Kidney (tissue), 14 donors: ENCODE results near the gene PRPSAP1. TPM values are rescaled to one million over a fixed set of nuclear protein-coding genes. Genes with fewer than 3 reads are reported as not detected.

Source experiments
- DNase-seq, 5 donors: peaks; one replicate each; pipeline ENCODE4 v3.0.0-alpha.2; 2013 to 2020
- FAIRE-seq: peaks from 2 replicates; lab custom pipeline; 2012; peaks lifted over from hg19 to GRCh38; lab: Jason Lieb, UNC
- H3K27ac ChIP-seq, 2 donors: one replicate each; pipeline ENCODE4 v1.7.0; 2013; ENCODE audit warnings: low read depth in 2 of 2, low read length in 2 of 2, inconsistent platforms in 1 of 2
- H3K27me3 ChIP-seq: one replicate; pipeline ENCODE4 v1.7.1; 2013; ENCODE audit warnings: low read length, inconsistent platforms; ENCODE audit not compliant: control insufficient read depth, insufficient read depth
- H3K36me3 ChIP-seq, 3 donors: one replicate each; pipeline versions ENCODE4 v1.7.0 to v1.7.1; 2013; ENCODE audit warnings: low read length in 3 of 3, control low read depth in 1 of 3, inconsistent platforms in 1 of 3; ENCODE audit not compliant: insufficient read depth in 3 of 3, control insufficient read depth in 2 of 3
- H3K4me1 ChIP-seq, 3 donors: one replicate each; pipeline versions ENCODE4 v1.7.0 to v1.7.1; 2013; ENCODE audit warnings: low read length in 3 of 3, inconsistent platforms in 1 of 3, low read depth in 1 of 3; ENCODE audit not compliant: control insufficient read depth in 2 of 3, insufficient read depth in 2 of 3
- H3K4me3 ChIP-seq, 3 donors: one replicate each; pipeline versions ENCODE4 v1.7.0 to v1.8.1; 2013; ENCODE audit warnings: low read length in 3 of 3, control low read depth in 1 of 3, inconsistent platforms in 1 of 3
- H3K9ac ChIP-seq, 3 donors: one replicate each; pipeline versions ENCODE4 v1.7.0 to v1.7.1; 2013; ENCODE audit warnings: low read length in 3 of 3, control low read depth in 1 of 3, inconsistent platforms in 1 of 3
- H3K9me3 ChIP-seq, 3 donors: one replicate each; pipeline versions ENCODE4 v1.7.0 to v1.7.1; 2013; ENCODE audit warnings: low read length in 3 of 3, control low read depth in 1 of 3, inconsistent platforms in 1 of 3; ENCODE audit not compliant: control insufficient read depth in 2 of 3, insufficient read depth in 1 of 3
- intact Hi-C: fragments of 100-400 bp; cut with DNase I; formaldehyde crosslinking; loops from one replicate; pipeline ENCODE4 v1.11.1; 2022
- polyA plus RNA-seq: library from polyadenylated mRNA; stranded (reverse); fragments of 350-450 nt; fragmentation: Illumina TruSeq; extraction: RNeasy Lipid Tissue Mini Kit (QIAGEN cat#74804); gene quantifications from one replicate; pipeline ENCODE4 v1.2.3, GENCODE V29; 2014; ENCODE audit warnings: low read depth, low replicate concordance; ENCODE audit not compliant: insufficient read depth
- total RNA-seq: library from RNA; stranded (reverse); fragmentation: NEBNext Ultra II Directional; extraction: Animal tissue kit (Norgen Biotek cat#: 25700); gene quantifications from one replicate; pipeline ENCODE4 v1.2.1, GENCODE V29; 2021
- TF ChIP-seq, protein P1 (sequence below): IDR thresholded peaks from 3 replicates; pipeline ENCODE4 v1.5.1; 2012; ENCODE audit warnings: mild to moderate bottlenecking, moderate library complexity, borderline replicate concordance; ENCODE audit not compliant: insufficient read depth; ENCODE audit errors: extremely low read depth
- donor health status: control.
- donor health status: control.
- donor health status: control.
- donor health status: control.
- donor health status: control.
- donor health status: DM: yes; HTN: yes; CAD: no.
- donor health status: Normal renal cell carcinoma (clear cell type).

The PRPSAP1 gene
- total and polyA plus RNA-seq, 2 donors from 2014 or later = 37.6 to 39.9 TPM

DNA sequence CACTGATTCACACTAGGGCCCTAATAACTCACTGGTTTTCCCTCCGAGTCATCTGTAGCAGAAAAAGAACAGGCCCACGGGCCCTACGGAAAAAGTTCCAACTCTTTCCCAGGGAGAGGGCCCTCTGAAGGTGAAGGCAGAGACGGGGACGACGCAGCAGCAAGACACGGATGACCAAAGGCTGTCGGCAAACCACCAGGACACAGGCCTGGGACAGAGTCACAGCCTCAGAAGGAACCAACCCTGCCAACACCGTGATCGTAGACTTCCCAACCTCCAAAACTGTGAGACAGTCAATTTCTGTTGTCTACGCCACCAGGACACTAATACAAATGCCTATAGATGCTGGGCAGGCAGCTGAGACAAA is 25.5 kb upstream of the PRPSAP1 start:
- no peak overlapping the region for H3K4me3 ChIP-seq
- no peak for FAIRE-seq
- H3K4me1 ChIP-seq = peaks cover 0 to 11% (median 0%) of the 10 kb centered on the region in 3 donors
- DNase-seq = no peak
- H3K27ac ChIP-seq = no peak overlapping the region
- TF ChIP-seq, protein P1, sequence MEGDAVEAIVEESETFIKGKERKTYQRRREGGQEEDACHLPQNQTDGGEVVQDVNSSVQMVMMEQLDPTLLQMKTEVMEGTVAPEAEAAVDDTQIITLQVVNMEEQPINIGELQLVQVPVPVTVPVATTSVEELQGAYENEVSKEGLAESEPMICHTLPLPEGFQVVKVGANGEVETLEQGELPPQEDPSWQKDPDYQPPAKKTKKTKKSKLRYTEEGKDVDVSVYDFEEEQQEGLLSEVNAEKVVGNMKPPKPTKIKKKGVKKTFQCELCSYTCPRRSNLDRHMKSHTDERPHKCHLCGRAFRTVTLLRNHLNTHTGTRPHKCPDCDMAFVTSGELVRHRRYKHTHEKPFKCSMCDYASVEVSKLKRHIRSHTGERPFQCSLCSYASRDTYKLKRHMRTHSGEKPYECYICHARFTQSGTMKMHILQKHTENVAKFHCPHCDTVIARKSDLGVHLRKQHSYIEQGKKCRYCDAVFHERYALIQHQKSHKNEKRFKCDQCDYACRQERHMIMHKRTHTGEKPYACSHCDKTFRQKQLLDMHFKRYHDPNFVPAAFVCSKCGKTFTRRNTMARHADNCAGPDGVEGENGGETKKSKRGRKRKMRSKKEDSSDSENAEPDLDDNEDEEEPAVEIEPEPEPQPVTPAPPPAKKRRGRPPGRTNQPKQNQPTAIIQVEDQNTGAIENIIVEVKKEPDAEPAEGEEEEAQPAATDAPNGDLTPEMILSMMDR = no peak
- intact Hi-C loops = no loop called here
- H3K36me3 ChIP-seq = no peaks in the 10 kb centered on the region
- no peaks in the 10 kb centered on the region for H3K27me3 ChIP-seq
- H3K9ac ChIP-seq = no peak overlapping the region
- H3K9me3 ChIP-seq = no peaks in the 10 kb centered on the region

DNA sequence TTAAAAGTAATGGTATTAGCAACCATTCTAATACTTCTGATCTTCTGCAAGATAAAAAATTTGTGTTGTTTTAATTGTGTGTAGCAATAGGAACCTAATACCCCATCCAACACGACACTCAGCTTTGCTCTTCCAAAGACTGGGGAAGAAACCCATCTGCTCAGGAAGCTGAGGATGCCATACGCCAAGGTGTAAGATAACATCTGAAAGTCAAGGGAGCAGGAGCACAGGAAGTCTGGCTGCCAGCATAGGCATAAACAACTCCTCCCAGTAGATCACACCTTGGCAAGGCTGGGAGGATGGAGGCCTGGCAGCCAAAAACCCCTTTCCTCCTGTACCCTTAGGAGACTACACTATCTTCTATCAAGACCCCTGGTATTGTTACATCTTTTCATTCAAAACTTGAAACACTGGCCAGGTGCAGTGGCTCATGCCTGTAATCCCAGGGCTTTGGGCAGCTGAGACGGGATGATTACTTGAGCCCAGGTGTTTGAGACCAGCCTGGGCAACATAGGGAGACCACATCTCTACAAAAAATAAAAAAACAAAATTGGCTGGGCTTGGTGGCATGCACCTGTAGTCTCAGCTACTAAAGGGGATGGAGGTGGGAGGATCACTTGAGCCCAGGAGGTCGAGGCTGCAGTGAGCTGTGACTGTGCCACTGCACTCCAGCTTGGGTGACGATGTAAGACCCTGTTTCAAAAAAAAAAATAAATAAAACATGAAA is 25.0 kb upstream of the PRPSAP1 start:
- DNase-seq (no peak), FAIRE-seq (no peak)
- TF ChIP-seq, protein P1 = no peak
- H3K36me3 ChIP-seq = no peaks in the 10 kb centered on the region
- no peaks in the 10 kb centered on the region for H3K9me3 ChIP-seq
- no peaks in the 10 kb centered on the region for H3K27me3 ChIP-seq
- H3K27ac ChIP-seq = no peak overlapping the region
- H3K9ac ChIP-seq = no peak overlapping the region
- H3K4me1 ChIP-seq = peaks cover 0 to 11% (median 0%) of the 10 kb centered on the region in 3 donors
- intact Hi-C loops = no loop called here
- no peak overlapping the region for H3K4me3 ChIP-seq

DNA sequence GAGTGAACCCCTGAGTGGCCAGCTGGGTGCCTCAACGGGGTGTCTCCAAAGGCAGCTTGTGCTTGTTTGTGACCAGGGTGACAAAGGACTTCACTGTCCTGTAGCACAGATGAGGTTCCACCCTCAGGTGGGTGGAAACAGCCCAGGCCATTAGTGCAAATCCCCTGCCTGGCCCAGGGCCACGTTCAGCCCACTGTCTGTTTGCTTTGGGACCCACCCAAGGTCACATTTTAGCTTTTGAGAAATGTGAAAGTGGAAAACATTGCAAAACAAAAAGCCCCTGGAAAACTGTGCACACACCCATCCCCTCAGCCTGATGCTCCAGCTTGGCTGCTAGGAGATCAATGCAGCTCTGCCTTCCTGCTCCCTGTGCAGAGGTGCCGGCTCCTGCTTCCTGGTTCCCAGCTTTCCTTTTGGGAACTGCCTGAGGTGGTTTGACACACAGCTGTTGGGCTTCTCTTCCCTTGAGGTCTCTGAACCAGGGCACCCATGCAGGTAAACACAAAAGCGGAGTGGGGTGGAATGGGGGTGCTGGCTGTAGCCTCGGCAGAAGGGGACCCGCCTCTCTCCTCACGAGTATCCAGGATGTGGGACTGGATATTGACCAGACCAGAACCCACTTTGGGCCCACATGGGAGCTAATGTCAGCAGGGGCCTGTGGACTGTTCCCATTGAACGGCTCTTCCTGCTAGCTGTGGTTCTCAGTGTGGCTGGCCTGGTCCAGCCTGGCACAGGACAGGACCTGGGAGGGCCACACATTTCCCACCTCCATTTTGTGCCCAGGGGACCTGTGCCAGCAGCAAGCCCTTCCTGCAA is 22.8 kb upstream of the PRPSAP1 start:
- TF ChIP-seq, protein P1 = no peak
- Histone ChIP-seq H3K36me3 (no peaks in the 10 kb centered on the region), H3K9me3 (no peaks in the 10 kb centered on the region), H3K4me1 (peaks cover 0 to 3% (median 0%) of the 10 kb centered on the region in 3 donors), H3K4me3 (no peak overlapping the region), H3K27ac (no peak overlapping the region), H3K27me3 (no peaks in the 10 kb centered on the region), H3K9ac (no peak overlapping the region)
- no peak for DNase-seq
- intact Hi-C loops = no loop called here
- FAIRE-seq = no peak
